CD4-positive, alpha-beta T cell treated with Interleukin-10 for 1 hour (primary cell): ENCODE measurements around the gene CSTB.
"Not testable (repeated sequence)": the region's sequence is repeated elsewhere in the genome, so short reads cannot be mapped to it uniquely, and the experiment has no call there.

Experiments used
- DNase-seq: peaks from one replicate; pipeline ENCODE4 v3.0.0-alpha.2; 2020

CSTB gene

GRCh38 chr21:43775795-43776430, at the start of gene CSTB:
TSS of gene CSTB (minus strand) at chr21:43776308. CDS start at chr21:43776269, 39 bp downstream.
- peak; percentile 88 for DNase-seq

- DNase-seq: no peak
Observed at GRCh38 chr21:43825242-43825935, 49.3 kb upstream of the CSTB start.

- DNase-seq: no peak
Observed at GRCh38 chr21:43824333-43825241, 48.5 kb upstream of the CSTB start.

GRCh38 chr21:43822741-43823140, 46.6 kb upstream of the CSTB start:
- DNase-seq: not testable (repeated sequence)

- DNase-seq: not testable (repeated sequence)
Observed at GRCh38 chr21:43822166-43822565, 46.1 kb upstream of the CSTB start.

GRCh38 chr21:43820466-43820865, 44.4 kb upstream of the CSTB start:
- DNase-seq: no peak

GRCh38 chr21:43819511-43820405, 43.6 kb upstream of the CSTB start:
- DNase-seq: no peak

GRCh38 chr21:43818685-43819084, 42.6 kb upstream of the CSTB start:
- no peak for DNase-seq

- no peak for DNase-seq
Observed at GRCh38 chr21:43817157-43818086, 41.3 kb upstream of the CSTB start.

GRCh38 chr21:43816611-43817071, 40.5 kb upstream of the CSTB start:
- DNase-seq: no peak

- no peak for DNase-seq
Observed at GRCh38 chr21:43815991-43816390, 39.9 kb upstream of the CSTB start.

- DNase-seq: no peak
Observed at GRCh38 chr21:43815107-43815613, 39.1 kb upstream of the CSTB start.

GRCh38 chr21:43814215-43815106, 38.4 kb upstream of the CSTB start:
- DNase-seq: no peak

GRCh38 chr21:43813656-43813980, 37.5 kb upstream of the CSTB start:
- DNase-seq: no peak

GRCh38 chr21:43812957-43813655, 37.0 kb upstream of the CSTB start:
- DNase-seq: no peak

- DNase-seq: no peak
Observed at GRCh38 chr21:43812139-43812821, 36.2 kb upstream of the CSTB start.

GRCh38 chr21:43811262-43812105, 35.4 kb upstream of the CSTB start:
- DNase-seq: no peak
